ENCODE results near the gene CCR9. TPM values are rescaled to one million over a fixed set of nuclear protein-coding genes. Genes with fewer than 3 reads are reported as not detected.

The CCR9 gene
- polyA plus RNA-seq, 1 donor = not detected

DNA sequence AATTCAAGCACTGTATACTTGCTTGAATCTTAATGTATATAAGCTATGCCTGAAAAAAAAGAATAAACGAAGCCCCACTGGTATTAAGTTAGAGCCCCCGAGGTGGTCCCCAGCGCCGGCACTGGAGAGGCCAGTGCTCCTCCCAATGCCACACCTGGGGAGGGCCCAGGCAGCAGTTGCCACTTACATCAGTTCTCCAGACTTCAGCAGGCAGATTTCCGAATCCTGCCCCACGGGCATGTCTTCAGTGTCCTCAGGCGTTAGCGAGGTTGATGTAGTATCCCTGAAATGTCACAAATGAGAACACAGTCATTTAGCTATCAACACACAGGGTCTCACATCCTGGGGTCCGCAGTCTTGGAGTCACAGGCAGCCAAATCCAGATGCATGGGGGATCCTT lies 49.9 kb downstream of the CCR9 start:
- no peak for DNase-seq (ENCODE audit: low read depth)

DNA sequence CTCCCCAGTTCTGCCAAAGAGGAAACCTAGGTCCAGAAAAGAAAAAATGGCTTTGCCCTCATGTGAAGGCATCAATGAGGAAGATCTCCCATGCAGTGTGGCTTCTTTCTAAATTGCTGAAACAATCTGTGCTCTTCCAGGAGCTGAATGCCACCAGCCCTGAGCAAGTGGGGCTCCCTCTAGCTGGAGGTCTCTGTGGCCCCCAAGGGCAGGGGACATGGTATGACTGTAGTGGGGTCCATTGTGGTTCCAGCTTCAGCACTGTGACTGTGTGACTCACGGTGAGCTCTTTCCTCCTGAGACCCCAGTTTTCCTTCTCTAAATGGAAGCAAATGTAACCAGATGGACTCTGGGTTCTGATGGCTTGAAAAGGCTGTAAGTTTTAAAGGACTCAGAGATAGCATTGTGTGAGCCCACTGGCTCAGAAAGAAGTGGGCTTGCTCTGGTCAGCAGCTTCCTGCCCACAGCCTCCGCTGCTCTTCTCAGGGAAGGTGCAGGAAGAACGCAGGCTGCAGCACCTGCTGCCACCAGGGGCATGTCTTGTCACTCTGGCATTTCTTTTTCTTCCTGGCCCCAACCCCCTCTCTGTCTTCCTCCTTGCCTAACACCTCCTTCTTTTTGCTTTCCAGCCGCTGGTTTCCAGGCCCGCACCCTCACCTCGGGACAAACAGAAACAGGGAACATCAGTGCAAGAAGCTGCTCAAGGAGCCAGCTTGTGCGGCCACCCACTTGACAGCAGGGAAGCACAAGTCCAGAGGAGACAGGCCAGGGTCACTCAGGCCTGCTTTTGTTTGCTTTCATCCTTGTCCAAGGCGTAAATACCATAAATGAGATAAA lies 51.1 kb downstream of the CCR9 start:
- no peak for DNase-seq (ENCODE audit: low read depth)

DNA sequence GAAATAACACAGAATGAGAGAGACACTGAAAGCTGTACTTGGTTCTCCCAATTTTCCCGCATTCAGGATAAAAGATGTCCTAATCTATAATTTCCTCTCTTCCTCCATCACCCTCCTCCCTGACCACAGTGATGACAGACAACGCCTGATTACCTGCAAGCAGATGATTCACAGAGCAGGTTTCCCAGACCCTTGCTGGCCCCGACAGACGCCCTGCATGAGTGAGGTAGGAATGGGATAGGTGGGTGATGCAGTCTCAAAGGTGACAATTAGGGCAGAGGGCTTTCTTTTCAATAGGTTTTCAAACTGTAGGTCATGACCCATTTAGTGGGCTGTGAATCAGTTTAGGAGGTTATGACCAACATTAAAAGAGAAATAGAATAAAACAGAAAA lies 51.7 kb downstream of the CCR9 start:
- DNase-seq (ENCODE audit: low read depth) = no peak

DNA sequence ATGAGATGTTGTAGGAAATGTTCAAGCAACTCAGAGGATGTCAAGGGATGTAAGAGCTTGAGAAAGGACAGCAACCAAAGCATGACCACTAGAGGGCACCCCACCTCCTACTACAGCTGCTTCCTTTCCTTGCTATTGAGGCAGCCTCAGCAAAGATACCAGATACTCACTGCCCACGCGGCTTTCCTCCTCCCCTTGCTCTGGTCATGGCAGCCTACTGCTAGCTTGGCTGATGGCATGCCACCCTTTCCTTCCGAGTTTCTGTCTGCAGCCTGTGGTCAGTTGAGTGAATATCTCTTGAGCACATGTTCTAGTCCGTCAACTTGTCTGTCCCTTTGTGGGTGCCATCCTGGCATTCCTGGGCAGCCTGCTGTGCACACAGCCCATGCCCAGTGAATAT lies 52.5 kb downstream of the CCR9 start:
- peak; percentile 83 for DNase-seq (ENCODE audit: low read depth)

DNA sequence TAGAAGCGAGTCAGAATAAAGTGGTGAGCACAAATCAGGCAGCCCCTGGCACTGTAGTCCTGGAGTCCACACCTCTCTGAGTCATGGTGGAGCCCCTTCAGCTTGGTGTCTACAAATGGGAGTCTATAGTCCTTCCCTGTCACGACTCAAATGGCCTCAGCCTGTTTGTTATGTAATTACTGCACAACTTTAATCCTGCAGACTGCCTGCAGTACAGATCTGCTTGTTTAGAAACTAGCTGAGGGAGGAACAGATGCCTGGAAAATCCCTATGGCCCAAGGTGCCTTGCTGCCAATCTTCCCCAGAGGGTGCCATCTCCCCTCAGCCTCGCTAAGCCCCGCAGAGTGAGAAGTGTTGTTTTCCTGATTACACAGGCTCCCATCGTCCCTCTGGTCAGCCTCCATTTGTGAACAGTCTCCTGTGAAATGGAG lies 53.0 kb downstream of the CCR9 start:
- no peak for DNase-seq (ENCODE audit: low read depth)

DNA sequence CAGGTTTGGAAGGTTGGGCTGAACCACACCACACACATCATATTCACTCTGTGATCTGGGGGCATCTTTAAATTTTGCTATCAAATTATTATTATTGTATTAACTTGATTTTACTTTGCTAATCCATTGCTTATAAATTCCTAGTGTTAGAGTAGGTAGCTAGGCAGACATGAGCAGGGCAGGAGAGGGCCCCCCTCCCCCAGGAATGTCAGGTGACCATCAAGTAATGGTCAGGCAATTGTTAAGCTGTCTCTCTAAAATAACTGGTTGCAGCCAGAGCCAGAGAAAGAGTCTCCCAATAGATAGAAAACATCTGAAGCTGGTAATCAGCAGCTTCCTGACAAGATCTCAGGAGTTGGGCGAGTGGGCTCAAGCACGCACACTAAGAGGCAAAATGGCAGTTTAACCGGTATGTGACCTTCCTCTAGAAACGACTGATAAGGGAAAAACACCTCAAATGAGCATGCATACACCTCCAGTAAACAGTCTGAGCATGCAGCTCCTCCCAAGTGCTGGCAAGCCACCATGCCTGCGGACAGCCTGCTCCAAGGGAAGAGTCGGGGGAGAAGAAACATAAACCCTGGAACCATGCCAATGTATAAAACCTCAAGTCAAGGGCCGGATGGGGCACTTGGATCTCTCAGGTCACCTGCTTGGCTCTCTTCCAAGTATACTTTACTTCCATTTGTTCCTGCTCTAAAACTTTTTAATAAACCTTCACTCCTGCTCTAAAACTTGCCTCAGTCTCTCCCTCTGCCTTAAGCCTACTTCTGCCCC lies 53.8 kb downstream of the CCR9 start:
- DNase-seq (ENCODE audit: low read depth) = no peak

DNA sequence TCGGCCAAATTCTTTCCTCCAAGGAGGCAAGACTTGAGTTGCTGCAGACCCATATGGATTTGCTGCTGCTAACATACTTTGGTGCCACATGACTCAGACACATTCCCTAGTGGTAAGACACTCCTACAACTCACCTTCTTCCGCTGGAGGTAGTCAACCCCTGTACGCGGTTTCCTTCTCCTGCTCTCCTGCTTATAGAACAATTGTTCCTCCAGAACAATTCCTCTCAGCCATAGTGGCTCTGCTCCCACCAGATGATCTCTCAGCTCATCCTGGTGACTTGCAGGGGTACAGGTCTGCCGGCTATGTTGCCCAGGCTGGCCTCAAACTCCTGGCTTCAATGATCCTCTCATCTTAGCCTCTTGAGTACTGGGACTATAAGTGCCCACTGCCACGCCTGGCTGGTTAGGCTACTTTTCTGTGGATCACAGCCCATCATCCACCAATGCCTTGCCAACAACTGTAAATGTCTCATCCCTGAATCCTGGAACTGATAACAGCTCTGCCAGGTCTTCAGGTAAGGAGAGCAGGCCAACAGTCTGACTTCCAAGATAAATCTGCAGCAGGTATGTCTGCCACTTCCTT lies 54.5 kb downstream of the CCR9 start:
- no peak for DNase-seq (ENCODE audit: low read depth)

DNA sequence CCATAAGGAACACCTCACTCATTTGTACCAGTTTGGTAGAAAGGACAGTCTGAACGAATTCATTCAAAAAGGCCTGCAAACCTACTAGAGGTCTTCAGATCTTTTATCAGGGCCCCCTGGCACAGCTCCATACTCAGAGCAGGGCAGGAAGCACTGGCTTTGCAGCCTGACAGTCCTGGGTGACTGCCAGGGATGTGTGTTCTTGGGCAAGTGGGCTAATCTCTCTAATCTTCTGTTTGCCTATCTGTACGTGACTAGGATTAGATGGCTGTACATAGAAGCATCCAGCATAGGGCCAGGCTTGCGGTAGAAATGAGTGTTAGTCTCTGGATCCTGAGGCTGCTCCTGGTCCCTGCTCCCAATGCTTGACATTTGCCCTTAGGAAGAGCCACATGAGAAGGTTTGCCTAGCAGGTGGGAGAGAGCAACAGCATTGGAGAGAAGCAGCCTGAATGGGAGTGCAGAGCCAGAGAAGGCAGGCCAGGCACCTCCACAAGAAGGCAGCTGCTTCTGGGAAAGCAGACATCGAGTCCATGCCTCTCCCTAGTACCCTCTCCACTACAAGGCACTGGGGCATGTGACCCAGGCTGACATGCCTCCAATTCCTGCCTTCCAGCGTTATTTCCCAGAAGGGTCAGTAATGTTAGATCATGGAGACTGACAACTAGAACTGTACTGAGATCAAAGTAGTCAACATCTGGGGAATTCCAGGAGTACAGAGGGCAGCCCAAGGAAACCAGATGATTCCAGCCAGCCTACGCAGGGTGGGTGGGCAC lies 55.9 kb downstream of the CCR9 start:
- no peak for DNase-seq (ENCODE audit: low read depth)

DNA sequence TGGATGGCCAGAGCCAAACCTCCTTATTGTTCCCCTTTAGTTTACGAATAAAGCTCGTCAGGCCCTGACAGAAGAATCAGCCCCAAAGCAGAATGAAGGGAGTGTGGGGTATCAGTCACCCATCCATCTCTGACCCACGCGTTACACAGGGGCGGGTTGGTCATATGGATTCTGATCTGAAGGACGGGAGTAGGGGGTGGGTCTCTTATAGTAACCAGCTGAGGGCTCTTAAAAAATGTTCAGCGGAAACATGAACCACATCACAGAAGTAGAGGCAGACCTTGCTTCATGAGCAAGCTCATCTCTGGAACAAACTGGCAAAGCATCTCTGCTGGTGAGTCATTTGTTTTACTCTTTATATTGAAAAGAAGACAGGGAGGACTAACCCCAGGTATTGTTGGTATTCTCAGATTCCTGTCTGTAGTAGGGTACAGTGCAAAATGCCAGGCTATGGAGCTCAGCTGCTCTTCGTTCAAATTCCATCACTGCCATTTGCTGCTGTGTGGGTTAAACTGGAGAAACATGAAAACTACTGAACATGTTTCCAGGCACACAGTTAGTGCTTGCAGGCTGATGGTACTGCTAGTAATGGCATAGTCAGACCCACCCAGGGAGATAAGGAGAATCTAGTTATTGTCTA lies 57.0 kb downstream of the CCR9 start, which contains the start of gene CXCR6:
Gene CXCR6 (plus strand): TSS at position 258 of the 640 bp plus-strand sequence. CDS start 3,018 bp downstream, outside the sequence.
- DNase-seq (ENCODE audit: low read depth) = no peak

DNA sequence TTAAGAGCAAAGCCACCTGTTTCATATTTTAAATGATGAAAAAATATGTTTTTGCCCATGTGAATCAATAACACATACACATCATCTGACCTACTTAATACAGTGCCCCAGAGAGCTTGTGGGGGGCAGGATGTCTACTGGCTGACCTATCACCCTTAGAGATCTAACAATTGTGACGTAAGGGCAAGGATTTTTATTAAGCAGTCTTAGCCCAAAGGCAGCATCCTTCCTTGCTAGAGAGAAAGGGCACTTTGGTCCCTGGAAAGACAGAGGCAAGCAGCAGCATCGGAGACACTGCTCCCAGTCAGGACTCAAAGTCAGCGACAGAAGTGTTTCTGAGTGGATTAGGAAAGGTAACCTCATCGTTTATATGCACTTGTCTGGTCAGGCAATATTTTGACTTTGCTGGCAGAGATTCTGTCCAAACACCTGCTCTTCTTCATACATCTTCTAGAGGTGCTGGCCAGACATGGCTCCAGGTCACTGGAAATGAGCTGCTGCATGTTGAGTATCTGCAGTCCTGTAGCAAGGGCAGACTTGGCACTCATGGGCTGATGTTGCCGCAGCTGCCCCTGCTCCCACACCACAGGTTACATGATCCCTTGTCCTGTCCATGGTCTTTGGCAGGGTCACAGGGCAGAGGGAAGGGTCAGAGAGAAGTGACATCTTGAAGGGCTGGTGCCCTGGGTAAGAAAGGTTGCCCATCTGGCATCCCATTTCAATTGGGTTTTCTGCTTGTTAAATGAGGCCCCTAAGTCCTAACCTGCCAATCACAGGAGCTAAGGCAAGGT lies 58.7 kb downstream of the CCR9 start:
- DNase-seq (ENCODE audit: low read depth) = no peak

DNA sequence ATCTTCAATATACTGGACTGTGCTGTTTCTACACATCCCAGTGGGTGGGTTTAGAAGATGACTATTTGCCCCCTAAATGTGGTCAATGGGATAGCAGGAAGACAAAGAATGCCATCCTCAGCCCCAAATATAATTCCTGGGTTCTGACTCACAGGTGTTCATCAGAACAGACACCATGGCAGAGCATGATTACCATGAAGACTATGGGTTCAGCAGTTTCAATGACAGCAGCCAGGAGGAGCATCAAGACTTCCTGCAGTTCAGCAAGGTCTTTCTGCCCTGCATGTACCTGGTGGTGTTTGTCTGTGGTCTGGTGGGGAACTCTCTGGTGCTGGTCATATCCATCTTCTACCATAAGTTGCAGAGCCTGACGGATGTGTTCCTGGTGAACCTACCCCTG lies 60.0 kb downstream of the CCR9 start:
- no peak for DNase-seq (ENCODE audit: low read depth)

DNA sequence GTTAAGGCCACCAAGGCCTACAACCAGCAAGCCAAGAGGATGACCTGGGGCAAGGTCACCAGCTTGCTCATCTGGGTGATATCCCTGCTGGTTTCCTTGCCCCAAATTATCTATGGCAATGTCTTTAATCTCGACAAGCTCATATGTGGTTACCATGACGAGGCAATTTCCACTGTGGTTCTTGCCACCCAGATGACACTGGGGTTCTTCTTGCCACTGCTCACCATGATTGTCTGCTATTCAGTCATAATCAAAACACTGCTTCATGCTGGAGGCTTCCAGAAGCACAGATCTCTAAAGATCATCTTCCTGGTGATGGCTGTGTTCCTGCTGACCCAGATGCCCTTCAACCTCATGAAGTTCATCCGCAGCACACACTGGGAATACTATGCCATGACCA lies 60.5 kb downstream of the CCR9 start:
- no peak for DNase-seq (ENCODE audit: low read depth)

DNA sequence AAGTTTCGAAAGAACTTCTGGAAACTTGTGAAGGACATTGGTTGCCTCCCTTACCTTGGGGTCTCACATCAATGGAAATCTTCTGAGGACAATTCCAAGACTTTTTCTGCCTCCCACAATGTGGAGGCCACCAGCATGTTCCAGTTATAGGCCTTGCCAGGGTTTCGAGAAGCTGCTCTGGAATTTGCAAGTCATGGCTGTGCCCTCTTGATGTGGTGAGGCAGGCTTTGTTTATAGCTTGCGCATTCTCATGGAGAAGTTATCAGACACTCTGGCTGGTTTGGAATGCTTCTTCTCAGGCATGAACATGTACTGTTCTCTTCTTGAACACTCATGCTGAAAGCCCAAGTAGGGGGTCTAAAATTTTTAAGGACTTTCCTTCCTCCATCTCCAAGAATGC lies 61.0 kb downstream of the CCR9 start:
- DNase-seq (ENCODE audit: low read depth) = no peak

DNA sequence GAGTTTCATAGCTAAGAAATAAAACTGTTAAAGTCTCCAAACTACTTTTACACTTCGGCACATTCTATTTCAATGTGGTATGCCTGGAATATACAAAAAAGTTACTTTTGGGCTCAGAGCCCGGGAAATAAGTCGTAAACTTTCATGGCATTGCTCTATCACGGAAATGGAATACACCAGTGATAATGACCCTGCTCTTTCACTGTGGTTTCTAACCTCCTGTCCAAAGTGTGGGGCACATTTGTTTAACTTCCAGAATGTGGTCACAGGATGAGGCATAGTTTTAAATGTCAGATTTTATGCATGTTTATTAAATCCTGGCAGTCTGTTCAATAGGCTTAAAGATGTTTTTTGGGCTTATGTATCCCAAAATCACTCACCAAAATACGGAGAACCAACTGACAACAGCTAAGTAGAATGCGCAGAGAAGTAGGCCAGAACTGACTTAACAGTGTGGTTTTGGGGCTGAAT lies 62.0 kb downstream of the CCR9 start:
- DNase-seq (ENCODE audit: low read depth) = no peak

DNA sequence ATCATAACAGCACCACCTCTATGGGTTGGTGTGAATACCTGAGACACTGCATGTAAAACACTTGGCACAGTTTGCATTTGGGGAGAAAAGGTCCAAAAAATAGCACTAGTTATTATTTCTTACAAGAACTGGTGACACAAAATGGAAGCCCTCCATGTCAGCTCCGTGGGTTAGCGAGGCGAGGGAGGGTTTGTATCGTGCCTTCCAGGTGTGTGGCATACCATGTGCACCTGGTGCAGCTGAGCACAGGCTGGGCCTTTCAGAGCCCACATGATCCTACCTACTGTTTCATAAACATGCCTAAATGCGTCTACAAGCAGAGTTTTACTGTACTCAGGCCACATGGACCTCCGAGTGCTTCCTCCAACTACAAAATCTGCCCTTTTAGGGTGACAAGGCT lies 62.5 kb downstream of the CCR9 start:
- DNase-seq (ENCODE audit: low read depth) = no peak

DNA sequence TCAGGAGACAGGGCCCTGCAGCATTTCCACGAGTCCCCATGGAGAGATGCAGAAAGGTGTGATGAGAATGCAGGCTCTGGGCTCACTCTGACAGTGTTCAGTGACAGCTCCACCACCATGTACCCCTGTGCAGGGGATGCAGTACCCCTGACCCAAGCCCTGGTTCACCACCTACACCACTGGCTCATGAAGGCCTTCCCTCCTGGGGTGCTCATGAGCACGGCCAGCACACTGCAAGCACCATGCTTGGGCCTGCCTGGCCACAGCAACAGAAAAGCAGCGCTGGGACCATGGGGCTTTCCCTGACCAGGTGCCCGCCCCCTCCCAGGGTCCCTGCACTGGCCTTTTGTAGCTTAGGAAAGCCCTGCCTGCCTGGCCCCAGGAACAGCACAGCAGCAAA lies 63.1 kb downstream of the CCR9 start:
- DNase-seq (ENCODE audit: low read depth) = no peak

DNA sequence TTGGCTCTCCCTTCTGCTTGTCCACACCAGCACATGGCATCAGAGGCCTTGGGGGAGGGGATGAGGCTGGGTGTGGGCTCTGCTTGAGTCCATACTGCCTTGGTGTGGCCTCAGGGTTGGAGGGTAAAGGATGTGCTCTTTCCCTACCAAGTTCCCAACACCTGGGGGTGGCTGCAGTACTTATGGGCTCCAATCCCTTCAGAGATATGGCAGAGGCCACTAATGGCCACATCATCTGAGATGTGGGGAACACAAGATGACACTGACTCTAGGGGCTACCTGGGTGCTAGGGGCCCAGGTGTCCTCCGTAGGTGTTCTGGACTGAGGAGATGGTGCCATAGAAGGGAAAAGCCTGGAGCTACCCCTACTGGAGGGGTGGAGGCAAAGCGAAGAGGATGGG lies 63.8 kb downstream of the CCR9 start:
- DNase-seq (ENCODE audit: low read depth) = no peak

DNA sequence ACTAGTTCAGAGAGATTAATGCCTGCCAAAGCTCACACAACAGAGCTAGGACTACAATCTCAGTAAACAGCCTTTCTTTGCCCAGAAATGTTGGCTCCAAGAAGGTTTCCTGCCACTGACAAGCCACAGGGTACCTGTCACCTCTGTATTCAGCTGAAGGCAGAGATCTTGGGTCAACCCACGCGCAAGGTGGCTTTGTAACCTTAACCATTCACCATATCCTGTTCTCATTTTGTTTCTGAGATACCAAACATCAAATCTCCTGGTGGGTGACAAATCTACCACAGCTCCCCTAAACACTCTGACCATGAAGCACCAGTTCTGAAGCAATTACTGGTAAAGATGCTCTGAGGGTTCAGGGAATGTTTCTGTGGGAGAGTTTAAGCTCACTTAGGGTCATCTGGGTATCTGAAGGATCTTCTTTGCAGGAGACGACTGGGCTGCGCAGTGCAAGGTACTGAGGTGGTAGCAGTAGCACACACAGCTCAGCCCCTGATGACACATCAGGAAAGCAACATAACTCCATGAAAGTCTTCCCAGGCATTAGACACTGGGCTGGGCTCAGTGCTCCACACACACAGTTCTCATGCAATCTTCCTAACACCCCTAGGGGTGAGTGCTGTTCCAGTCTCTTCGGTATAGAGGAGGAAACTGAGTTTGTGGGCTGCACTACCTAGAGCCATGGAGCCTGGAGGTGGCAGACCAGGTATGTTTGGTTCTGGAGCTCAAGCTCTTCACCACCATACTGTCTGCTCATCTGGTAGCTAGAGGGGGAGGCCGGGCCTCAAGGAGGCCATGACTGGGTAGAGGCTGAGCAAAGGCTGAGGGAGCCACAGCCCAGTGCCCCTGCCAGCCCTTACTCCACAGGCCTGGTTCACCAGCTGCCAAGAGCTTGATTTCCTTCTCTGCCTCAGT lies 64.6 kb downstream of the CCR9 start:
- no peak for DNase-seq (ENCODE audit: low read depth)

DNA sequence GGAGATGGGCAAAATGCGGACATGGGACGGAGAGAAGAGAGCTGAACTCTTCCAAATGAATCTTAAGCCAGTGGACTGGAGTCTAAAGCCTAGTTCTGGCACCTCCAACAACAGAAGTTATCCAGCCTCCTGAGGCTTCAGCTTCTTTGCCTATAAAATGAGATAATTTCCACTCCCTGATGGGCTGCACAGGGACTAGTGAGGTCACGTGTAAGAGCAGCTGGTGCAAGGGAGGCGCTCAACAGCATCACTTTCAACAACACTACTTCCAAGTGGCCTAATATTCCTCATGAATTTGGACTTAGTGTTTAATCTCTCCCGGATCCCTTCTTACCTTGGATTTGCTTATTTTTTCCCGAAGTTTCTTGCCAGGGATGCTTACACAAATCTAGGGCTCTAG lies 65.6 kb downstream of the CCR9 start:
- no peak for DNase-seq (ENCODE audit: low read depth)

Data from forelimb muscle (tissue), 1 donor.